Esophagus muscularis mucosa (tissue), 3 donors: ENCODE results near the gene CCDC91.
A peak's percentile ranks its signal among the peaks of the same experiment; 100 is the strongest.

Experiments used
- POLR2A ChIP-seq: fragments of 450-650 bp; IDR thresholded peaks from one replicate; pipeline ENCODE4 v1.6.1; 2017; ENCODE audit warnings: antibody characterized with exemption, moderate library complexity, mild to moderate bottlenecking, low read depth
- POLR2AphosphoS5 ChIP-seq, 2 donors: sonication (generic); formaldehyde crosslinking; IDR thresholded peaks; one replicate each; pipeline ENCODE4 v1.6.1; 2017; ENCODE audit warnings: antibody characterized with exemption in 2 of 2
- TF ChIP-seq, protein P1 (sequence below), 3 experiments: fragments of 200-600 bp in 2 of 3; fragments of 450-650 bp in 1 of 3; sonication (generic) in 2 of 3; IDR thresholded peaks; one replicate each; pipeline ENCODE4 v1.5.1; 2017 to 2019; ENCODE audit warnings: antibody characterized with exemption in 3 of 3, mild to moderate bottlenecking in 2 of 3, moderate library complexity in 1 of 3

DNA sequence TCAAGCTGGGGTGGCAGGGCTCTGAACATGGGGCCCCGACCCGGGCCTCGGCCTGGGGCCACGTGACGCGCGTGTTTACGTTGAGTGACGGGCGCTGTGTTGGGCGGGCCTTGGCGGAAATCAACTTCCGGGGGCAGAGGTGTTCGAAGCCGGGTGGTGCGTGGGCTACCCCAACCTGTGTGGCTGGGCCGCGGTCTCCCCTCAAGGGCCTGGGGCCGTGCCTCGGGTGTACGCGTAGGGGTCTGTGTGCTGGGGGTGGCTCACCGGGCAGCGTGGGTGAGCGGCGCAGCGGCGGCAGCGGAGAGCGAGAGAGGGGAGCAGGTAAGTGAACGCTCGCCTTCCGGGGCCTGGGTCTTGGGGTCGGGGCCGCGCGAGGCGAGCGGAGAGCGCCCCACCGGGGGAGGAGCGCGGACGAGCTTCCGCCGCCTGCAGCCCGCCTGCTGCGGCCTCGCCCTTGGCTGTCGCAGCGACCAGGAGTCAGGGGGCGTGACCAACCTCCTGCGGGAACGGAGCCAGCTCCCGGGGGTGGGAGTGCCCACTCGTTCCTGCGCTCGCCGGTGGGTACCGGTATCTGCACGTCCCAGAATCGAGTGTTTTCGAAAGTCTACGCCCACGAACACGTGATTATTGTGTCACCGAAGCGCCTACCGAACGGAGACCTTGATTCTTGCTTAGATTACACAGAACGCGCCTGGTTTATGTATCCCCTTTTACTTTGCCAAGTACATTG, at the start of gene CCDC91:
- no peak for TF ChIP-seq POLR2A
- peak; percentile 77 to 85 for TF ChIP-seq POLR2AphosphoS5 (IDR thresholded peaks at IDR 0.05)
- TF ChIP-seq, protein P1, sequence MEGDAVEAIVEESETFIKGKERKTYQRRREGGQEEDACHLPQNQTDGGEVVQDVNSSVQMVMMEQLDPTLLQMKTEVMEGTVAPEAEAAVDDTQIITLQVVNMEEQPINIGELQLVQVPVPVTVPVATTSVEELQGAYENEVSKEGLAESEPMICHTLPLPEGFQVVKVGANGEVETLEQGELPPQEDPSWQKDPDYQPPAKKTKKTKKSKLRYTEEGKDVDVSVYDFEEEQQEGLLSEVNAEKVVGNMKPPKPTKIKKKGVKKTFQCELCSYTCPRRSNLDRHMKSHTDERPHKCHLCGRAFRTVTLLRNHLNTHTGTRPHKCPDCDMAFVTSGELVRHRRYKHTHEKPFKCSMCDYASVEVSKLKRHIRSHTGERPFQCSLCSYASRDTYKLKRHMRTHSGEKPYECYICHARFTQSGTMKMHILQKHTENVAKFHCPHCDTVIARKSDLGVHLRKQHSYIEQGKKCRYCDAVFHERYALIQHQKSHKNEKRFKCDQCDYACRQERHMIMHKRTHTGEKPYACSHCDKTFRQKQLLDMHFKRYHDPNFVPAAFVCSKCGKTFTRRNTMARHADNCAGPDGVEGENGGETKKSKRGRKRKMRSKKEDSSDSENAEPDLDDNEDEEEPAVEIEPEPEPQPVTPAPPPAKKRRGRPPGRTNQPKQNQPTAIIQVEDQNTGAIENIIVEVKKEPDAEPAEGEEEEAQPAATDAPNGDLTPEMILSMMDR (IDR thresholded peaks at IDR 0.05) = no peak
